HepG2 (cell line): ENCODE measurements around the gene LAX1. TPM values are rescaled to one million over a fixed set of nuclear protein-coding genes. Genes with fewer than 3 reads are reported as not detected.

Experiments
- BRCA1 ChIP-seq: sonication (generic); formaldehyde crosslinking; IDR thresholded peaks from 2 replicates; pipeline ENCODE4 v1.4.0; 2020; ENCODE audit warnings: missing genetic modification reagents
- FOSL2 ChIP-seq: sonication (generic); formaldehyde crosslinking; IDR thresholded peaks from 2 replicates; pipeline ENCODE4 v1.4.0; 2020; ENCODE audit warnings: missing genetic modification reagents
- FOXA3 ChIP-seq: IDR thresholded peaks from 2 replicates; pipeline ENCODE4 v1.6.1; 2016; ENCODE audit warnings: missing genetic modification reagents, missing compliant biosample characterization
- FUBP1 ChIP-seq: sonication (generic); formaldehyde crosslinking; IDR thresholded peaks from 2 replicates; pipeline ENCODE4 v1.5.1; 2020; ENCODE audit warnings: missing genetic modification reagents, mild to moderate bottlenecking, borderline replicate concordance
- JUN ChIP-seq: sonication (generic); formaldehyde crosslinking; IDR thresholded peaks from 2 replicates; pipeline ENCODE4 v1.4.0; 2020; ENCODE audit warnings: mild to moderate bottlenecking, missing genetic modification reagents
- KDM1A ChIP-seq: IDR thresholded peaks from 2 replicates; pipeline ENCODE4 v1.6.1; 2016; ENCODE audit warnings: missing compliant biosample characterization
- KDM2A ChIP-seq: sonication (generic); formaldehyde crosslinking; IDR thresholded peaks from 2 replicates; pipeline ENCODE4 v1.4.0; 2020; ENCODE audit warnings: low read depth, missing genetic modification reagents, borderline replicate concordance
- KMT2A ChIP-seq: sonication (generic); formaldehyde crosslinking; IDR thresholded peaks from 2 replicates; pipeline ENCODE4 v1.4.0; 2020; ENCODE audit warnings: missing genetic modification reagents
- MNT ChIP-seq: fragments of 450-650 bp; IDR thresholded peaks from 2 replicates; pipeline ENCODE4 v1.6.1; 2016
- NFE2 ChIP-seq: sonication (generic); formaldehyde crosslinking; IDR thresholded peaks from 2 replicates; pipeline ENCODE4 v1.4.0; 2020; ENCODE audit warnings: missing genetic modification reagents
- NR2F1 ChIP-seq, 2 experiments: fragments of 450-650 bp in 1 of 2; formaldehyde crosslinking in 1 of 2; IDR thresholded peaks; 2 replicates each; pipeline versions ENCODE4 v1.5.0 to v1.6.1; 2016 to 2020; ENCODE audit warnings: mild to moderate bottlenecking in 1 of 2, missing compliant biosample characterization in 1 of 2, missing genetic modification reagents in 1 of 2, moderate library complexity in 1 of 2
- REPIN1 ChIP-seq: sonication (generic); formaldehyde crosslinking; IDR thresholded peaks from 2 replicates; pipeline ENCODE4 v1.8.0; 2022; ENCODE audit warnings: missing genetic modification reagents, low read depth, mild to moderate bottlenecking, borderline replicate concordance
- SMAD9 ChIP-seq: sonication (generic); formaldehyde crosslinking; IDR thresholded peaks from 2 replicates; pipeline ENCODE4 v1.5.1; 2020; ENCODE audit warnings: mild to moderate bottlenecking, missing genetic modification reagents
- SP4 ChIP-seq: sonication (generic); formaldehyde crosslinking; IDR thresholded peaks from 2 replicates; pipeline ENCODE4 v1.8.1; 2023; ENCODE audit warnings: mild to moderate bottlenecking, missing genetic modification reagents
- ZFP1 ChIP-seq: IDR thresholded peaks from 2 replicates; pipeline ENCODE4 v1.6.1; 2016
- ZMAT5 ChIP-seq: sonication (generic); formaldehyde crosslinking; IDR thresholded peaks from 2 replicates; pipeline ENCODE4 v1.5.0; 2020; ENCODE audit warnings: mild to moderate bottlenecking, low read depth, missing genetic modification reagents, borderline replicate concordance
- ZNF275 ChIP-seq: sonication (generic); formaldehyde crosslinking; IDR thresholded peaks from 2 replicates; pipeline ENCODE4 v1.8.0; 2022; ENCODE audit warnings: missing genetic modification reagents, mild to moderate bottlenecking, inconsistent platforms, borderline replicate concordance
- ZNF501 ChIP-seq: sonication (generic); formaldehyde crosslinking; IDR thresholded peaks from 2 replicates; pipeline ENCODE4 v1.5.1; 2020; ENCODE audit warnings: mild to moderate bottlenecking, moderate library complexity, missing genetic modification reagents
- ZNF547 ChIP-seq: sonication (generic); formaldehyde crosslinking; IDR thresholded peaks from 2 replicates; pipeline ENCODE4 v1.5.1; 2020; ENCODE audit warnings: mild to moderate bottlenecking, missing genetic modification reagents
- ZNF740 ChIP-seq: sonication (generic); formaldehyde crosslinking; IDR thresholded peaks from 2 replicates; pipeline ENCODE4 v1.4.0; 2020; ENCODE audit warnings: missing genetic modification reagents
- polyA plus RNA-seq, 8 experiments: library from polyadenylated mRNA; depleted of rRNA in 3 of 8; stranded (reverse) in 7 of 8; unstranded in 1 of 8; fragments of >200 nt; fragmentation: Illumina TruSeq in 4 of 8; extraction: Trizol in 4 of 8; gene quantifications; 2 replicates each; pipeline versions ENCODE4 v1.2.1 to v1.2.3, GENCODE V29; 2011 to 2016; ENCODE audit warnings: low read depth in 4 of 8, missing spikeins in 1 of 8, mixed read lengths in 1 of 8; ENCODE audit not compliant: insufficient read depth in 1 of 8
- total RNA-seq, 5 experiments: library from RNA; depleted of rRNA; stranded (reverse); fragments of >200 nt; fragmentation: Illumina TruSeq; extraction: Trizol; gene quantifications; 2 replicates each; pipeline ENCODE4 v1.2.3, GENCODE V29; 2016; ENCODE audit warnings: low read depth in 1 of 5
- TF ChIP-seq, protein P1 (sequence below): sonication (generic); formaldehyde crosslinking; IDR thresholded peaks from 2 replicates; pipeline ENCODE4 v1.5.0; 2020; ENCODE audit warnings: mild to moderate bottlenecking, missing genetic modification reagents
- TF ChIP-seq, protein P2 (sequence below): sonication (generic); formaldehyde crosslinking; IDR thresholded peaks from 2 replicates; pipeline ENCODE4 v1.4.0; 2020; ENCODE audit warnings: missing genetic modification reagents

LAX1 gene
- total and polyA plus RNA-seq, 2 of the 13 experiments (the other 11 are each of a cell fraction or from before 2014, with no cell fraction given): not detected

- TF ChIP-seq, protein P1, sequence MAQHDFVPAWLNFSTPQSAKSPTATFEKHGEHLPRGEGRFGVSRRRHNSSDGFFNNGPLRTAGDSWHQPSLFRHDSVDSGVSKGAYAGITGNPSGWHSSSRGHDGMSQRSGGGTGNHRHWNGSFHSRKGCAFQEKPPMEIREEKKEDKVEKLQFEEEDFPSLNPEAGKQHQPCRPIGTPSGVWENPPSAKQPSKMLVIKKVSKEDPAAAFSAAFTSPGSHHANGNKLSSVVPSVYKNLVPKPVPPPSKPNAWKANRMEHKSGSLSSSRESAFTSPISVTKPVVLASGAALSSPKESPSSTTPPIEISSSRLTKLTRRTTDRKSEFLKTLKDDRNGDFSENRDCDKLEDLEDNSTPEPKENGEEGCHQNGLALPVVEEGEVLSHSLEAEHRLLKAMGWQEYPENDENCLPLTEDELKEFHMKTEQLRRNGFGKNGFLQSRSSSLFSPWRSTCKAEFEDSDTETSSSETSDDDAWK: no peak
- TF ChIP-seq JUN (CRISPR knock-in tag): no peak
- no peak; the same call in 1 of the 2 replicates for TF ChIP-seq ZNF275 (CRISPR knock-in tag)
- no peak for TF ChIP-seq KDM1A (CRISPR knock-in tag)
- no peak for TF ChIP-seq ZMAT5 (CRISPR knock-in tag)
- TF ChIP-seq KMT2A: peak; percentile 67; the same call in 1 of the 2 replicates
- TF ChIP-seq, protein P2, sequence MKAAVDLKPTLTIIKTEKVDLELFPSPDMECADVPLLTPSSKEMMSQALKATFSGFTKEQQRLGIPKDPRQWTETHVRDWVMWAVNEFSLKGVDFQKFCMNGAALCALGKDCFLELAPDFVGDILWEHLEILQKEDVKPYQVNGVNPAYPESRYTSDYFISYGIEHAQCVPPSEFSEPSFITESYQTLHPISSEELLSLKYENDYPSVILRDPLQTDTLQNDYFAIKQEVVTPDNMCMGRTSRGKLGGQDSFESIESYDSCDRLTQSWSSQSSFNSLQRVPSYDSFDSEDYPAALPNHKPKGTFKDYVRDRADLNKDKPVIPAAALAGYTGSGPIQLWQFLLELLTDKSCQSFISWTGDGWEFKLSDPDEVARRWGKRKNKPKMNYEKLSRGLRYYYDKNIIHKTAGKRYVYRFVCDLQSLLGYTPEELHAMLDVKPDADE: no peak
- peak; percentile 51 for TF ChIP-seq FOXA3 (CRISPR knock-in tag)
- no peak for TF ChIP-seq NFE2 (CRISPR knock-in tag)
- no peak for TF ChIP-seq MNT
- no peak for TF ChIP-seq FUBP1
- TF ChIP-seq KDM2A (CRISPR knock-in tag): peak; percentile 86
- TF ChIP-seq FOSL2 (CRISPR knock-in tag): peak; percentile 39
- TF ChIP-seq ZNF740: peak; percentile 79; the same call in 1 of the 2 replicates
- TF ChIP-seq SMAD9 (CRISPR knock-in tag): no peak
- no peak for TF ChIP-seq REPIN1 (CRISPR knock-in tag)
- peak; percentile 61 to 84 for TF ChIP-seq NR2F1 (CRISPR knock-in tag; IDR thresholded peaks at IDR 0.05)
- TF ChIP-seq ZNF547: no peak
- TF ChIP-seq SP4 (CRISPR knock-in tag): peak; percentile 42; the same call in 1 of the 2 replicates
- peak; percentile 61; the same call in 1 of the 2 replicates for TF ChIP-seq ZFP1 (CRISPR knock-in tag)
- peak; percentile 68 for TF ChIP-seq ZNF501 (CRISPR knock-in tag)
- no peak for TF ChIP-seq BRCA1 (CRISPR knock-in tag)
These were observed 30.7 kb downstream of the LAX1 start, which contains the start of the genes ZBED6 and ZC3H11A (continued) for GRCh38 chr1:203795441-203796235.
